ENCODE data around the gene USP6.
"Not testable (repeated sequence)": the region's sequence is repeated elsewhere in the genome, so short reads cannot be mapped to it uniquely, and the experiment has no call there.

DNA sequence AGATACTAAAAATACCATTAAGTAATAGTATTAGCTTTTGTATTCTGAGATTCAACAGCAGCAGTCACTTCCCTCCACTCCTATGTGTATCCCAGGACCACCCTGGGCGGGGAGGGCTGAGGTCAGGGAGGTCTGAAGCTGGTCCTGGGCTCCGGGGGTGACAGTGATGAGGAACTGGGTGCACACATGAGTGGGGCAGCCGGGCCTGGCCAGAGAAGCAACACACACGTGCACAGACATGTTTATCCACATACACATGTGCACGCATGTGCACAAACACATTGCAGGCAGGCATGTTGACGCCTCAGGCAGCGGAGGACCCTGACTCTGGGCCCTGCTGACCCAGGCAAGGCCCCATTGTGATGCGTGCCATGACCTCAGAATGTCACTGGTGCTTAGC is 12.6 kb downstream of the USP6 start:
- TF ChIP-seq, protein P1, sequence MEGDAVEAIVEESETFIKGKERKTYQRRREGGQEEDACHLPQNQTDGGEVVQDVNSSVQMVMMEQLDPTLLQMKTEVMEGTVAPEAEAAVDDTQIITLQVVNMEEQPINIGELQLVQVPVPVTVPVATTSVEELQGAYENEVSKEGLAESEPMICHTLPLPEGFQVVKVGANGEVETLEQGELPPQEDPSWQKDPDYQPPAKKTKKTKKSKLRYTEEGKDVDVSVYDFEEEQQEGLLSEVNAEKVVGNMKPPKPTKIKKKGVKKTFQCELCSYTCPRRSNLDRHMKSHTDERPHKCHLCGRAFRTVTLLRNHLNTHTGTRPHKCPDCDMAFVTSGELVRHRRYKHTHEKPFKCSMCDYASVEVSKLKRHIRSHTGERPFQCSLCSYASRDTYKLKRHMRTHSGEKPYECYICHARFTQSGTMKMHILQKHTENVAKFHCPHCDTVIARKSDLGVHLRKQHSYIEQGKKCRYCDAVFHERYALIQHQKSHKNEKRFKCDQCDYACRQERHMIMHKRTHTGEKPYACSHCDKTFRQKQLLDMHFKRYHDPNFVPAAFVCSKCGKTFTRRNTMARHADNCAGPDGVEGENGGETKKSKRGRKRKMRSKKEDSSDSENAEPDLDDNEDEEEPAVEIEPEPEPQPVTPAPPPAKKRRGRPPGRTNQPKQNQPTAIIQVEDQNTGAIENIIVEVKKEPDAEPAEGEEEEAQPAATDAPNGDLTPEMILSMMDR (IDR thresholded peaks at IDR 0.05): not testable (repeated sequence)
- TF ChIP-seq SIN3A (IDR thresholded peaks at IDR 0.05; ENCODE audit: borderline replicate concordance, insufficient read depth, low read depth, low read length); POLR2AphosphoS5 (IDR thresholded peaks at IDR 0.05; ENCODE audit: low read depth, low read length); REST (IDR thresholded peaks at IDR 0.05; ENCODE audit: insufficient read depth in 1 of 2, low read depth in 2 of 2, low read length in 1 of 2): not testable (repeated sequence)
